Measurements from ENCODE around the gene GRIK2.

GRCh38 chr6:101912311-101912710 is 518.8 kb downstream of the GRIK2 start:
- TF ChIP-seq POLR2AphosphoS5 (IDR thresholded peaks at IDR 0.05; ENCODE audit: low read depth, low read length) (no peak), POLR2A (IDR thresholded peaks at IDR 0.05; ENCODE audit: low read depth, low read length) (no peak), TAF1 (IDR thresholded peaks at IDR 0.05; ENCODE audit: borderline replicate concordance, low read depth, low read length) (no peak)

Data from GM12892 (cell line).